GM18858 (cell line): ENCODE results near the gene IL17RD.

Experiments
- ATAC-seq: cut with Tn5 transposase; IDR thresholded peaks from one replicate; pipeline ENCODE4 v1.9.1; 2021; ENCODE audit not compliant: unreplicated experiment

The IL17RD gene

DNA sequence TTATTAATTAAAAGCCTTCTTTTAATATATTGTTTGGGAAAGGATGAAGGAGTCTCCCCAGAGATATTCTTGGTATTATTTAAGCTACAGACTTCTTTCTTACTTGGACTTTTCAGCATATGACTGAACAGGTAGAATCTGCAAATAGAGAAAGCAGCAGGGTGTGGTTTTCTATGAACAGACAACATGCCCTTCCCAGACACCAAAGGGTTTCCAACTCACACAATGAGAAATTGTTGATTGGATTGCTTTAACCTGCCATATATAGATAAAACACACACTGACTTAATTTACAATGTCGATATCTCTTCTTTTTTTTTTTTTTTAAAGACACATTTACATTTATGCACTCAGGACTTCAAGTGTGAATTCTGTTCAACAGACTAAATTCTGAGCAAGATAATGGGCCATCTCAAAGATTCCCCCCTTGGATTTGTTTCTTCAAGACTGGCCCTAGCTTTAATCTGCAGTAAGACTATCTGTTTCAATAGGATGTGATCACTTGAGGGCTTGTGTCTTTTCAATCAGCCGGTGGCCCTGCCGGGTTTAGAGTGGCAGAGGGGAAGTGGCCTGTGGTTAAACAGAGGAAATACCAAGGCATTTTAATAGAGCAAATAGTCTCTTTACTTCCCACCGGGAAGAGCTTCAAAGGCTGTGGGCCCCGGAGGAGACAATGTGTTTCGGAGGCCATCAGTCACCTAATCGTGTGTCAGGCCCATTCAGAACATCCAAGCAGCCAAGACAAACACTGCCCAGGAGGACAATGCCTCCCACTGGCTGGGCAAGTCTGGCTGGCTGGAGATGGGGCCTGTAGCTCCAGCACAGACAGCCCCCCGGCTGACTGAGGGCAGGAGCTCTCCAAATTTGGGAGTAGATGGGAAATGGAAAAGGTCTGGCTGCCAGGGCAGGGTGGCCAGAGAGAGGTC lies 6.1 kb downstream of the IL17RD start:
- ATAC-seq, result no peak

DNA sequence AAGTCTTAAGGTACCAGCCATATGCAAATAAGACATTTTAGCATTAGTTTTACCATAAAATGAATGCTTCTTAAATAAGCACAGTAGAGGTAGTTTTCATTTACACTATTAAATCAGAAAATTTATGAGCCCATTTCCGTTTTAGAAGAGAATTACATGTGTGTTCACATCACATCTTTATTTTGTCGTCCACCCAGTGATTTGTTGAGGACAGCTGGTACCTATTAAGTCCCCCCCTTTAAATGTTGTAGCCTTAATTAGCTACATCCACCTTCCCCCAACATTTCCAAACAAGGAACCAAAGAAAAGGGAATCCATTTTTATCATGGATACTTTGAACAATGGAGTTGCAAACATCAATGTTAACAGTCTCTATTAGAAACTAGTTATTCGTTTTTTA lies 6.8 kb downstream of the IL17RD start:
- ATAC-seq, result no peak

DNA sequence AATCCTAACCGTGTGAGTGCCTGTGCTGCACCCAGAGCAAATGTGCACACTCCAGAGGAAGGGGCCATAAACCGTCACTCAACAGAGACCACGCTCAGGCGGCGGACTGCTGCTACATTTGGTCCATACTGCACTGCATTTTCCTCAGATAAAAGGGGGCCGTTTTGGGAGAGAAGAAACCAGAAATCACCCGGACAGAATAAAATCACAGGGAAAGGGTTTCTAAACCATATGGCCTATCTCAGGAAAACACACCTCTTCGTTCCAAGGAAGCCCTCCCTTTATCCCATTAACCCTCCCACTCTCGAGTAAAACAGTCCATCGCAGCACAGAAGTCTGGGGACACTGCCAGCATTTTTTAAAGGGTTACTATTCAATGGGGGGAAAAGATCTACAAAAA lies 7.6 kb downstream of the IL17RD start:
- ATAC-seq, result no peak

DNA sequence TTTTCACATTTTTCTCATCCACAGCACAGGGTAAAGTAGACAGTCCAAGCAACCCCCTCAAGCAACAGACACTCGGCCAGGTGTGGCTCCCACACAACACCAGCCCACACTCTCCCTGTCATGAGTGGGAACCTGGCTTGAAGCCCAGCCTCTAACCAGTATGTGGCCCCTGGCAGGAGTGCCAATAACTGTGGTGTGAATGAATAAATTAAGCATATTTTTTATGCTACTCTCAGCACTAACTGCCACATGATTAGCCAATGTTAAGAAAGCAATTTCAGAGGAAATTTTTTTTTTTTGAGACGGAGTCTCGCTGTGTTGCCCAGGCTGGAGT lies 9.9 kb downstream of the IL17RD start:
- no peak for ATAC-seq

DNA sequence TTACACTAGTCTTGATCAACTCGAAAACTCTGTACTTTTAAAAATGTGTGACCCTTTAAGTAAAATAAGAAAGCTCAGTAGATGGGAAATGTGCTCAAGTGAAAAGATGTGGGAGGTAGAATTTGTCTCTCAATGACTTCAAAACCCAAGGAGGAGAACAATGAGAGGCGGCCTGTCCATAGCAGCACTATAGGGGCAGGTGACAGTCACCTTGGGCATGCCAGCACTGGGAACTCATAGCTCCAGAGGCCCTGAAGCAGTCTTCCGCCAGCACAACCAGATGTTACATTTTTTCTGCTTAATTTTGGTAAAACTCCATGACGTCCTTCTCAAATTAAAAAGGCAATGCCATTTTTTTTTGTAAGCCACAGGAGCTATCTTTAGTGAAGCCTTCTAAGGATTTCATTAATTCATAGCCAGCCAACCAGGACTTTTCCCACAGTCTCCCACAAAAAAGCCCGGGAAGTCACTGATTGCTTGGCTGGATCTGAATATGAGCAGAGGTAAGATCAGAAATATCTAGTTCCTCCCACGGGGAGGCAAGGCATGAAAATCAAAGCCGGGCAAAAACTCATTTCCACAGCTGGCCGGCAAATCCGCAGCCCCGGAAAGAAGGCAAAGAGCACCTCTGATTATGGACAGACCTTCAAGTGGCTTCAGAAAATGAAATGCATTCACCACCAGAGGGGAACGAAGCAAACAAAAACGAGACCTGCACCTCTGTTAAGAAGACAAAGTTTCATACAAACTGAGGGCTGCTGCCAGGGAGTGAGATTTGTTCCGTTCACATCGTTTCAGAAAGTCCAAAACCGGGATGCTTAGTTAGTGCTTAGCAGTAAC lies 10.5 kb downstream of the IL17RD start:
- ATAC-seq, result no peak

DNA sequence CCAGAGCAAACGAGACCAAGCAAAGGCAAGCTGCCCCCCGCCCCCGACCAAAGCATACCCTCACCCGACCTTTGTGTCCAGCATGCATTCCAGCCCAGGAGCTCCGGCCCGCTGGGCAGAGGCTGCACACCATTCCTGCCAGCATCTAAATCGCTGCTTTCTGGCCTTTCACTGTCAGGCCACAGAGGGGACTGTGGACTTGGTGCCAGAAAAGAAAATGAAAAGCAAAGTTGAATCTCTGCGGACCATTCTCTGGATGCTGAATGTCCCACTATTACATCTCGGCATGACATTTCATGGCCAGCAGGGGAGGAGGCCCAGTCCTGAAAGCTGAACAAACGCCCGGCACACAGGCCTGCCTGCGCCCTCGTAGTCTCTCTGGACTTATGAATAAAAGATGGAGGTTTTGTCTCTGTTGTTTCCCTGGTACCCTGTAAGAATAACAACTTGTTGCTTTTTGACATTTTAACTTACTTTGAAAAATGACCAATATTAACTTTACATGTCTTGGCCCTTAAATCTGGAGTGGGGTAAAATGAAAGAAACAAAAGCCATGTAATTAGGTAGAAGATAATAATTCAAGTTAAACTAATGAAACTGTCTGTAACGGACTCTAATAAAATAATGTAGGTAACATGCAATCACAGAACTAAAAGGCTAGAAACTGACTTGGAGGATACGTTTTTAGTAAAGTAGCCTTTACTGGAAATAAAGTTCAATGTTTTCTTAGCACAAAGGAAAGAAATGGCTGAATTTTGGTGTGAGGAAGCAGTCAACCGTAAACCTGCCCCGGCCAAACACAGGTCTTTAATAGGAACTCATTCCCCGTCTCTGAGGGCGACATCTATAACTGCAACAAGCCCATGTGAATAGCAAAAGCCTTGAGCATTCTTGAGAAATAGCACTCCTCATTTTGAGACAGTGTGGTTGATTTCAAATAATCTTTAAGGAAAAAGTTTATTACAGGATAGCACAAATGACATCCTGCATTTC lies 12.7 kb downstream of the IL17RD start:
- ATAC-seq, result no peak

DNA sequence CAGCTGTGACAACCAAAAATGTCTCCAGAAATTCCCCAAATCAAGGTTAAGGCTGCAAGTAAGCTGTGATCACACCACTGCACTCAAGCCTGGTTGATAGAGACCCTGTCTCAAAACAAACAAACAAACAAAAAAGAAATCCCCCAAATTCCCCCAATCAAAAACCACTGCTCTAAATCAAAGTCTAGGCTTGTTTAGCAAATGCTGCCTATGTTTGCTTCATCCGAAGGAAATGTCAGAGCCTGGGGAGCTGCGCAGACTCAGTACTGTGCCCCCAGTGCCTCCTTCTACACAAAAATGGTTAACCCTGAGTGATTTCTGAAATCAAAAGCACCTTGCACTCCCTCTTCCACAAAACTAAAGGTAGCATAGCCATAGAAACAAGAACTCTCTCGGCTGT lies 13.4 kb downstream of the IL17RD start:
- no peak for ATAC-seq

DNA sequence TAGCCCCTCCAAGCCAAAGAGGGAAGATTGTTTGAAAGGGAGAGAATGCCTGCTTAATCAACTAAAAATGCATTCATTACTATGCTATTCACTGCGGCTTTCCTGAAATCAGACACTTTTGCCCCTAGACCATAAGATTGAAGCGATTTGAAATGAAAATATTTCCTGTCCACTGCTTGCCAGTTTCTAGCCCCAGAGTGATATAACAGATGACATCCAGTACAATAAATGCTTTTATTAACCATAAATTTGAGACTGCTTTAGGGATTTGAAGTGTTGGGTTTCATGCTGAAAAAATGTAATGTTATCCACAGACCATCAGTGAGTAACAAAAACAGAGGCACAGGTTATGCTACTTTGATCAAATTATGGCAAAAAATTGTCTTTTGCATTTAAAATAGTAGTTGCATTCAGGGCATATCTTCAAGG lies 14.1 kb downstream of the IL17RD start:
- ATAC-seq, result no peak

DNA sequence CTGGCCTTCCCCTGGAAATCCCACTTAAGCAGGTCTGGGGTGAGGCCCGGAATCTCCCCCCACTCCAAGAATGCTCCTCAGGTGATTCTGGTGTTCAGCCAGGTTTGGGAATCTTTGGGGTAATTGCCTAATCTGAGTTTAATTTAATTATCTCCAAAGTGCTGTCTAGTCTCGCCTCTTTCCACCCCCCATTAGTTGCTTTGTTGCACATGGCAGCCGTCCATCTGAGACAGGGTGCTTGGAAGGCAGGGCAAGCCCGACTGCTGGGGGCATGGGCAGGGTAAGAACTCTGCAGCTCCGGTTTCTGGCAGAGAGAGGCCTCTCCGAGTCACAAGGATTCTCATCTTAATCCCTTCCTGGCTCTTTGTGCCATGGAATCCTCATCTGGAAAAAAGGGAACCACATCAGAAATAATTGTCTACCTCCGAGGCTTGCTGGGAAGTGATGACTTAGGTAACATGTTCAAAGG lies 15.0 kb downstream of the IL17RD start:
- no peak for ATAC-seq

DNA sequence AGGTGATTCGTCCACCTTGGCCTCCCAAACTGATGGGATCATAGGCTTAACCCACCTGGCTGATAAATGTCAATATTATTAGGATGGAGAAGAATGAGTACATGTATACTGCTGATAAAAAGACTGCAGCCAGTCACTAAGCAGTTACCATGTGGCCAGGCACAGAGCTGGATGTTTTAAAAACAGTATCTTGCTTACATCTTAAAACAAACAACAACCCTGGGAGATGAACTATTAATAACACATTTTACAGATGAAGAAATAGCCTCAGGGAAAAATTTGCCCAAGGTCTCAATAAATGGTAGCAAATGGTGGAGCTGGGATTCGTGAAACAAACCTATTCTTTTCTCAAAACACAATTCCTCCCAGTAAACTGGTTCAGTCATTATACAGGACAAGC lies 18.1 kb downstream of the IL17RD start:
- ATAC-seq, result no peak

DNA sequence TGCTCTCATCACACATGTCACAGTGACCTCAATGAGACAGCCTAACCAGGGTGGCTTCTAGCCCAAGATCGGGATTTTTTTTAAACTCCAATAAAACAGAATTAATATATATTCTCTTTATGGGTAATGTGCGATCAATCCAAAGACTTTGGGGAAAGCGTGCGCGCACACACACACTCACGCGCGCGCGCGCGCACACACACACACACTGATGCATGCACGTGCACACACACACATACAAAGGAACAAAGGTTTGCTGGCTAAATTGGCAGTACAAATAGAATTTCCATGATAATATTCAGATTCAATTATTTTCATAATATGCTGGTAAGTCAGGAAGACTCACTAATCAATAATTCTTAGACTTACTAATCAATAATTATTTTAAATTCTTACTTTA lies 19.3 kb downstream of the IL17RD start:
- ATAC-seq, result no peak

DNA sequence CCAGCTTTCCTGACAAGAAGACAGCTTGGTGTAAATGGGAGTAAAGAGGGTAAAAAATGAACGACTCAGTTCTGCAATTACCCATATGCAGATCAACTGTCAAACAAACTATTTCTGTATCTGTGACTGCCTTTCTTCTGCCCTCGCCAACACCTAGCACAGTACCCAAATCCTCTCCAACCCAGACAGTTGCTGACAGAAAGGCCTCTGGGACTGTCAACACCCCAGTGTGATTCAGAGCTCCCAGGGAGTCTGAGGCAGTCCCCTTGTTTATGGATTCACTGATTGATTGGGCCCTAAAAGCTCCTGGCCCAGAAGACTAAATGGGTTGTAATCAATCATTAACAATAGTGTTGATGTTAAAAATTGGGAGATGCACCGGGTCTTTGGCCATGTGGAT lies 20.2 kb downstream of the IL17RD start:
- no peak for ATAC-seq

DNA sequence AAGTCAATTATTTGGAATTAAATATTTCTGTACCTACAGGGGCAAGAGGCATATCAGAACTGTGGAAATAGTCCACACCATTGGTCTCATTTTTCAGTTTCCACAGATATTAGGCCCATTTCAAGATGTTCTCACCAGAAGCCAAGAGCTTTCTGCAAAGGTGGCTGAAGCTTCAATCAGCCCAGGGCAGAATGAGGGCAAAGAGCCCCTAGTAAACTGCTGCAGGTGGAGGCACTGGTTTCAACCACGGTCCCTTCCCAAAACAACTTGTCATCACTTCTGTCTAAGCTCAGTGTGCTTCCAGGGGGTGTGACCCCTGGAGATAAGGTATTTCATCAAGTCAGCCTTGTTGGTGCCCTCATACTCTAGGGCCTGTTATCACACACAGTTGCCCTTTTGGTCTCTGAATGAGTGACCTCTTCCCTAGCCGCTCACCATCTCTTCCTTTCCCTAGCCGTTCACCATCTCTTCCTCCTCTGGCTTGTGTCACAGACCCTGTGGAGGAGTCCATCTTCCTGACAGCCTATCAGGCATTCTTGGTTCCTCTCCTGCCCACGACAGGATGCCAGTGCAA lies 21.2 kb downstream of the IL17RD start:
- ATAC-seq, result no peak

DNA sequence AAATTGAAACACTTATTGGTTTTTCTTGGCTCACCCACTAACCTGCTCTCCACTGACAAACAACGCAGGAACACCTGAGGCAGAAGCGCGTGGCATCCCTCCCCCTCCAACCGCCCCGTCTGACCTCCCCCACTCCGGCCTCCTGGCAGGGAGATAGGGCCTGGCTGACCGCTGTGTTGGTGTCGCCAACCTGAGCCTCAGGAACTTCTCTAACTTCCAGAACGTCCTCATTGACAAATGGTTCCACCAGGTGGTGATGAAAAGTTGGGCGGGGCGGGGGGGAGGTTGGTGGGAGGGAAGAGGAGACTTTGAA lies 22.8 kb downstream of the IL17RD start:
- no peak for ATAC-seq

DNA sequence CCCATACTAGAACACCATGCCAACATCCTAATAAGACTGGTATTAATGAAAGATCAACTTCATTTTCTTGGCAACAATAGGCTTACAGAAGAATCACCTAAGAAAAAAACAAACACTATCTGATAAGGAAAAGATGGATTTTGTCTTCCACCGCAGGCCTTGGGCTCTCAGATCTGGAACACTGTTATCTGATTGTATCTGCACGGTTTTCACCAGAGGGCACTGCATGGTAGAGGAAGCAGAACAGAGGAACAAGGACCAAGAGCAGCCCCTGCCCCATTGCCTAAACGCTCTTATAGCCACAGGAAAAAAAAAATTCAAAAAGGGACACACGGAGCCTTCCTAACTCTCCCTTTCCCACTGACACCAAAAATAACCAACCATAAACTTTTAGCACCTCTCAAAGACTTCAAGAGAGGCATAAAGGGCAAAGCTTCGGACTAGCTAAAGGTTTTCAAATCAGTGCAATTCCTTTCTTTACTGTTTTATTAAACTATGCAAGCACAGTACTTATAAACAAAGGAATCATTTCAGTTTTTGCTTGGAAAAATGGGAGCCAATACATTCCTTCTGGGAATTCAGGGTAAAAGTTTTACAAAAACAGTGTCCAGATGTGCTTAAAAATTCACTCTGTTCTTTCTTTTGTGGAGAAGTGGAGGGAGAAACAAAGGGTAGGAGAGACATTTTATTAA lies 23.3 kb downstream of the IL17RD start:
- no peak for ATAC-seq

DNA sequence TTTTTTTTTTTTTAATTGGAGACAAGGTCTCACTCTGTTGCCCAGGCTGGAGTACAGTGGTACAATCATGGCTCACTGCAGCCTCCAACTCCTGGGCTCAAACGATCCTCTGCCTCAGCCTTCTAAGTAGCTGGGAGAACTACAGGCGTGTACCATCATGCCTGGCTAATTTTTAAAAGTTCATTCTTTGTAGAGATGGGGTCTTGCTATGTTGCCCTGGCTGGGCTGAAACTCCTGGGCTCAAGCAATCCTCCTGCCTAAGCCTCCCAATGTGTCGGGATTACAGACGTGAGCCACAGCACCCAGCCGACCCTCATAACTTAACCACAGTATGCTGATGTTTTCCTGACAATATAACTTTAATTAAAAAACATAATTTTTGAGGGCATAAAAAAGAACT lies 24.3 kb downstream of the IL17RD start:
- ATAC-seq, result no peak

DNA sequence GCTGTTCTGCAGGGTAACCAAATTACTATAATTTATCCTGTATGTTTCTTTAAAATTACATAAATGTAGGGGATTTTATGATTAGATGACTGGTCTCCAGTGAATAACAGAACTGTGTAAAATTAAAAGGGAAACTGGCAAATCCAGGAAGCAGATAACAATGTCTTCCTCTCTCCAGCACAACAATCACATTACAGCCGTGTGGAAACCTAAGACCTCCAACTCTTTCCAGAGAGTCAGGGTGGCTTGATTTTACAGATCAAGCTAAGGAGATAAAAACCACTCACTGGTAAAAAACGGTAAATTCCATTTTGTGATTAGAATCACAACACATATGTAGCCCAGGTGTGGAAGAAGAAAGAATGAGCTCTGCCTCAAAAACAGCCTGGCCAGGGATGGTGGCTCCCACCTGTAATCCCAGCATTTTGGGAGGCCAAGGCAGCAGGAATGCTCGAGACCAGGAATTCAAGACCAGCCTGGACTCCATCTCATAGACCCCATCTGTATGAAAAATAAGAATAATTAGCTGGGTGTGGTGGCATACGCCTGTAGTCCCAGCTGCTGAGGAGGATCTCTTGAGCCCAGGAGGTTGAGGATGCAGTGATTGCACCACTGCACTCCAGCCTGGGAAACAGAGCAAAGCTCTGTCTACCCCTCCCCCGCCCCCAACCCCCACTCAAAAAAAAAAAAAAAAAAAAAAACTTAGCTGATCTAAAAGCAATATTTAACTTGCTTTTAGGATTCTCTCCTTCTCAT lies 29.0 kb downstream of the IL17RD start:
- no peak for ATAC-seq

DNA sequence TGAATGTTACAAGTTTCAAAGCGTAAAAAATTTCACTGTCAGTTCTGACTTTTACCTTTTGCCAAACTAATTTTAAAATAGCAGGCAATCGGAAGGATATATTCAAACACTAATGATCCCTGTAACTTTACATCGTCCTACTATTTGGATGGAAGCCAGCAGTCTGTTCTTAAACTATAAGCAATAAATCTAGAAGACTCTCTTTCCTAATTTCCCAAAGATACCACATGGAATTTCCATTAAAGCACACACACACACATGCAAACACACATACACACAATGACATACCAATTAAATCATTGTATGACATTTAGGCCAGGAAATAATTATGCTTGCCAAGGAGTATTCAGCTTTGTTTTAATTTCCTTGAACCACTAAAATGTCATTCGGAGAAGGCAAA lies 32.0 kb downstream of the IL17RD start:
- ATAC-seq, result no peak

DNA sequence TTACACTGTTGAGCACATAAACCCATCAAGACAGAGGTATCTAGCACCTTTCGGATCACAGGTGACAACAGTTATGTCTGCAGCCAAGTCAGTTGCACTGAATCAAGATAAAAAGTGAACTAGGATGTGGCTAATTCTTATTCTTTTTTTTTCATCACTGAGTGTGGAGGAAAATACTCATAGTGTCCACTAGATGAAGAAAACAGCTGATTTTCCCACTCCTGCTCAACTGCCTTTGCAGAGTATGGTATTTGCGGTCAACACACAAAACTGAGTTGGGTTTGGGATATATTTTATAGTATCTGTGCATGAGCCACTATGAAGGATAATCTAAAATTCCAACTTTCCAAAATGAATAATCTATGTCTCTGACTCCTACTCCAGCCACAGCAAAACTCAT lies 32.5 kb downstream of the IL17RD start:
- ATAC-seq, result no peak

DNA sequence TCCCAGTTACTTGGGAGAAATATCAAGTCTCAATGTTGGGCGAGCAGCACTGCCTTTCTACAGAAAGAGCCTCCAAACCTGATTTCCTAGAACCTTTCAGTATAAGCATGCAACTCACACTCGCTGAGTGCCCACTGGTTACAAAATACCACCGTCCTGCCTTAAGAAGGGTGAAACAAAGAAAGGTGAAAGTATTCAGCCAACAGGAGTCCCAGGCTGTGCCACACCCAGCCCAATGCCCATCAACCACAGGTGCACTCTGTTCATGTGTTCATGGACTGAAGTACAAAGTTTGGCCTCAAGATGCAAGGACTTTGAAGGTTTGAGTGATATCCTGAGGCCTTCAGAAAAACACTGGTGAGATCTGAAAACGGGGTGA lies 34.0 kb downstream of the IL17RD start:
- no peak for ATAC-seq
